Measurements from ENCODE around the gene PADI3. TPM values are rescaled to one million over a fixed set of nuclear protein-coding genes. Genes with fewer than 3 reads are reported as not detected.

Gene PADI3
- total and polyA plus RNA-seq, 2 experiments from 2014 or later, result 0.37 to 0.80 TPM

- TF ChIP-seq CTCF (conservative IDR thresholded peaks at IDR 0.05; ENCODE audit: low read depth in 2 of 2) (peak in 1 of 2 experiments; percentile 32; a peak in 2 of 4 replicates), EZH2phosphoT487 (IDR thresholded peaks at IDR 0.05; ENCODE audit: unreplicated experiment) (no peak)
- no peak for DNase-seq (ENCODE audit: low spot score)
- Histone ChIP-seq H3K79me2 (replicated peaks; ENCODE audit: insufficient read depth) (no peaks in the 10 kb centered on the region), H3K27me3 (ENCODE audit: insufficient read depth) (no peaks in the 10 kb centered on the region), H4K20me1 (replicated peaks; ENCODE audit: insufficient read depth) (no peaks in the 10 kb centered on the region), H3F3A (replicated peaks; ENCODE audit: low read depth) (no peaks in the 10 kb centered on the region), H3K36me3 (ENCODE audit: insufficient read depth) (no peaks in the 10 kb centered on the region), H3K4me3 (no peak overlapping the region), H3K4me2 (no peak overlapping the region), H3K27ac (ENCODE audit: low read depth) (no peak overlapping the region), H3K9me2 (ENCODE audit: insufficient read depth) (no peaks in the 10 kb centered on the region), H3K4me1 (ENCODE audit: insufficient read depth) (no peaks in the 10 kb centered on the region), H2AFZ (no peak overlapping the region)
- no peak for ATAC-seq
- Mint-ChIP-seq H3K36me3 (ENCODE audit: low read depth) (no peaks in the 10 kb centered on the region), H3K9me3 (no peaks in the 10 kb centered on the region), H3K4me3 (no peak overlapping the region), H3K27me3 (ENCODE audit: insufficient read depth, low read depth, poor library complexity) (peaks cover 8% of the 10 kb centered on the region), H3K27ac (no peak overlapping the region), H3K4me1 (no peaks in the 10 kb centered on the region)
These were observed 10.5 kb downstream of the PADI3 start for GRCh38 chr1:17259233-17259873.

- no peaks in the 10 kb centered on the region for H4K20me1 ChIP-seq (replicated peaks; ENCODE audit: insufficient read depth)
- H3K9me3 Mint-ChIP-seq, result no peaks in the 10 kb centered on the region
- TF ChIP-seq ZNF462 (CRISPR knock-in tag; IDR thresholded peaks at IDR 0.05) (no peak), ETS1 (IDR thresholded peaks at IDR 0.05) (no peak), CREB1 (CRISPR knock-in tag; IDR thresholded peaks at IDR 0.05; ENCODE audit: low read depth) (no peak), EZH2 (IDR thresholded peaks at IDR 0.05; ENCODE audit: low read depth, unreplicated experiment) (no peak), JUNB (IDR thresholded peaks at IDR 0.05; ENCODE audit: unreplicated experiment) (no peak)
These were observed 11.4 kb downstream of the PADI3 start for GRCh38 chr1:17260264-17260663.

More at GRCh38 chr1:17260264-17260663, 11.4 kb downstream of the PADI3 start:
- no peak overlapping the region for H3K4me3 Mint-ChIP-seq
- H3K36me3 Mint-ChIP-seq (ENCODE audit: low read depth), result no peaks in the 10 kb centered on the region
- Histone ChIP-seq H3K27ac (ENCODE audit: low read depth) (no peak overlapping the region), H3K36me3 (ENCODE audit: insufficient read depth) (no peaks in the 10 kb centered on the region), H3K79me2 (replicated peaks; ENCODE audit: insufficient read depth) (no peaks in the 10 kb centered on the region), H3K27me3 (ENCODE audit: insufficient read depth) (no peaks in the 10 kb centered on the region), H3F3A (replicated peaks; ENCODE audit: low read depth) (no peaks in the 10 kb centered on the region), H3K4me2 (no peak overlapping the region), H3K9me2 (ENCODE audit: insufficient read depth) (no peaks in the 10 kb centered on the region), H3K4me1 (ENCODE audit: insufficient read depth) (no peaks in the 10 kb centered on the region), H2AFZ (no peak overlapping the region), H3K4me3 (no peak overlapping the region)
- no peak for ATAC-seq
- H3K27me3 Mint-ChIP-seq (ENCODE audit: insufficient read depth, low read depth, poor library complexity), result peaks cover 8% of the 10 kb centered on the region
- H3K27ac Mint-ChIP-seq, result no peak overlapping the region
- no peak for DNase-seq (ENCODE audit: low spot score)
- no peaks in the 10 kb centered on the region for H3K4me1 Mint-ChIP-seq

Data from GM23338 (cell line).